ENCODE measurements around the gene SPPL2B.
"Not testable (repeated sequence)": the region's sequence is repeated elsewhere in the genome, so short reads cannot be mapped to it uniquely, and the experiment has no call there.

- TF ChIP-seq POLR2AphosphoS5 (IDR thresholded peaks at IDR 0.05; ENCODE audit: low read depth, low read length); CTCF (IDR thresholded peaks at IDR 0.05); TCF7L2 (IDR thresholded peaks at IDR 0.05; ENCODE audit: low read depth, low read length); SIN3A (IDR thresholded peaks at IDR 0.05; ENCODE audit: borderline replicate concordance, insufficient read depth, low read depth, low read length): not testable (repeated sequence)
These were observed 21.3 kb downstream of the SPPL2B start for GRCh38 chr19:2349818-2350217.

Data from Panc1 (cell line).